HEK293 (cell line): ENCODE measurements around the gene CHERP.

ENCODE experiments used
- FEZF1 ChIP-seq: fragments of 450-650 bp; formaldehyde crosslinking; IDR thresholded peaks from 2 replicates; pipeline ENCODE4 v1.5.1; 2016; ENCODE audit warnings: missing biosample characterization, missing genetic modification characterization
- GLI2 ChIP-seq: fragments of 450-650 bp; formaldehyde crosslinking; IDR thresholded peaks from 2 replicates; pipeline ENCODE4; 2017; ENCODE audit warnings: missing biosample characterization, missing genetic modification characterization, low read depth, borderline replicate concordance
- HOXA7 ChIP-seq: sonication (generic); formaldehyde crosslinking; IDR thresholded peaks from 2 replicates; pipeline ENCODE4 v1.8.1; 2022; ENCODE audit warnings: missing genetic modification reagents, borderline replicate concordance
- OSR2 ChIP-seq: fragments of 450-650 bp; formaldehyde crosslinking; IDR thresholded peaks from 2 replicates; pipeline ENCODE4 v1.5.1; 2016; ENCODE audit warnings: missing biosample characterization, missing genetic modification characterization
- OVOL3 ChIP-seq: fragments of 450-650 bp; formaldehyde crosslinking; IDR thresholded peaks from 2 replicates; pipeline ENCODE4 v1.5.1; 2016; ENCODE audit warnings: missing biosample characterization, missing genetic modification characterization
- SP3 ChIP-seq: fragments of 450-650 bp; formaldehyde crosslinking; IDR thresholded peaks from 2 replicates; pipeline ENCODE4 v1.5.1; 2016; ENCODE audit warnings: missing biosample characterization, missing genetic modification characterization
- TCF7L2 ChIP-seq: IDR thresholded peaks from 2 replicates; pipeline ENCODE4 v1.6.1; 2011; ENCODE audit warnings: low read depth, mild to moderate bottlenecking, inconsistent platforms, low read length, moderate library complexity, borderline replicate concordance
- ZBTB48 ChIP-seq: fragments of 450-650 bp; formaldehyde crosslinking; IDR thresholded peaks from 2 replicates; pipeline ENCODE4 v1.5.1; 2016; ENCODE audit warnings: missing biosample characterization, missing genetic modification characterization
- ZEB2 ChIP-seq: fragments of 450-650 bp; formaldehyde crosslinking; IDR thresholded peaks from 2 replicates; pipeline ENCODE4 v1.5.1; 2016; ENCODE audit warnings: missing biosample characterization, missing genetic modification characterization
- ZNF121 ChIP-seq: fragments of 450-650 bp; formaldehyde crosslinking; IDR thresholded peaks from 2 replicates; pipeline ENCODE4 v1.5.1; 2016; ENCODE audit warnings: missing biosample characterization, missing genetic modification characterization
- ZNF140 ChIP-seq: fragments of 450-650 bp; formaldehyde crosslinking; IDR thresholded peaks from 2 replicates; pipeline ENCODE4 v1.5.1; 2016; ENCODE audit warnings: missing biosample characterization, missing genetic modification characterization
- ZNF155 ChIP-seq: fragments of 450-650 bp; formaldehyde crosslinking; IDR thresholded peaks from 2 replicates; pipeline ENCODE4 v1.5.1; 2016; ENCODE audit warnings: missing biosample characterization, missing genetic modification characterization
- ZNF202 ChIP-seq: fragments of 450-650 bp; formaldehyde crosslinking; IDR thresholded peaks from 2 replicates; pipeline ENCODE4 v1.5.1; 2016; ENCODE audit warnings: missing biosample characterization, missing genetic modification characterization, borderline replicate concordance
- ZNF274 ChIP-seq, 2 experiments: fragments of 200-500 bp in 1 of 2; fragments of 450-650 bp in 1 of 2; sonication (Bioruptor generic) in 1 of 2; formaldehyde crosslinking in 1 of 2; IDR thresholded peaks; 2 replicates each; pipeline versions ENCODE4 v1.5.1 to v1.6.1; 2014 to 2016; ENCODE audit warnings: borderline replicate concordance in 1 of 2, inconsistent platforms in 1 of 2, low read length in 1 of 2, missing biosample characterization in 1 of 2, missing genetic modification characterization in 1 of 2
- ZNF311 ChIP-seq: fragments of 450-650 bp; formaldehyde crosslinking; IDR thresholded peaks from 2 replicates; pipeline ENCODE4 v1.5.1; 2017; ENCODE audit warnings: missing biosample characterization, missing genetic modification characterization, borderline replicate concordance
- ZNF37A ChIP-seq: fragments of 450-650 bp; IDR thresholded peaks from 2 replicates; pipeline ENCODE4 v1.5.1; 2018; ENCODE audit warnings: missing biosample characterization, missing genetic modification characterization
- ZNF48 ChIP-seq: fragments of 450-650 bp; formaldehyde crosslinking; IDR thresholded peaks from 2 replicates; pipeline ENCODE4 v1.5.1; 2016; ENCODE audit warnings: missing biosample characterization, missing genetic modification characterization
- ZNF514 ChIP-seq: fragments of 450-650 bp; formaldehyde crosslinking; IDR thresholded peaks from 2 replicates; pipeline ENCODE4 v1.5.1; 2016; ENCODE audit warnings: missing biosample characterization, missing genetic modification characterization
- ZNF654 ChIP-seq: fragments of 450-650 bp; formaldehyde crosslinking; IDR thresholded peaks from 2 replicates; pipeline ENCODE4 v1.5.1; 2016; ENCODE audit warnings: low read depth, missing biosample characterization, missing genetic modification characterization
- ZNF670 ChIP-seq: fragments of 450-650 bp; formaldehyde crosslinking; IDR thresholded peaks from 2 replicates; pipeline ENCODE4 v1.5.1; 2016; ENCODE audit warnings: missing biosample characterization, missing genetic modification characterization, low read depth
- ZNF768 ChIP-seq: fragments of 450-650 bp; formaldehyde crosslinking; IDR thresholded peaks from 2 replicates; pipeline ENCODE4 v1.5.1; 2018; ENCODE audit warnings: missing biosample characterization, mild to moderate bottlenecking, missing genetic modification characterization
- ZNF777 ChIP-seq: fragments of 450-650 bp; formaldehyde crosslinking; IDR thresholded peaks from 2 replicates; pipeline ENCODE4 v1.5.1; 2017; ENCODE audit warnings: missing biosample characterization, missing genetic modification characterization, borderline replicate concordance
- TF ChIP-seq, protein P1 (sequence below): fragments of 450-650 bp; formaldehyde crosslinking; IDR thresholded peaks from 2 replicates; pipeline ENCODE4 v1.5.1; 2016; ENCODE audit warnings: missing biosample characterization, missing genetic modification characterization, borderline replicate concordance
- TF ChIP-seq, protein P2 (sequence below): IDR thresholded peaks from 2 replicates; pipeline ENCODE4 v1.6.1; 2011; ENCODE audit warnings: mild to moderate bottlenecking, low read depth, low read length, borderline replicate concordance
- TF ChIP-seq, protein P3 (sequence below): fragments of 450-650 bp; formaldehyde crosslinking; IDR thresholded peaks from 2 replicates; pipeline ENCODE4 v1.5.1; 2016; ENCODE audit warnings: missing biosample characterization, missing genetic modification characterization
- TF ChIP-seq, protein P4 (sequence below): fragments of 450-650 bp; formaldehyde crosslinking; IDR thresholded peaks from 2 replicates; pipeline ENCODE4 v1.5.1; 2016; ENCODE audit warnings: missing biosample characterization, missing genetic modification characterization
- TF ChIP-seq, protein P5 (sequence below): fragments of 450-650 bp; formaldehyde crosslinking; IDR thresholded peaks from 2 replicates; pipeline ENCODE4 v1.5.1; 2016; ENCODE audit warnings: missing biosample characterization, missing genetic modification characterization

Gene CHERP

DNA sequence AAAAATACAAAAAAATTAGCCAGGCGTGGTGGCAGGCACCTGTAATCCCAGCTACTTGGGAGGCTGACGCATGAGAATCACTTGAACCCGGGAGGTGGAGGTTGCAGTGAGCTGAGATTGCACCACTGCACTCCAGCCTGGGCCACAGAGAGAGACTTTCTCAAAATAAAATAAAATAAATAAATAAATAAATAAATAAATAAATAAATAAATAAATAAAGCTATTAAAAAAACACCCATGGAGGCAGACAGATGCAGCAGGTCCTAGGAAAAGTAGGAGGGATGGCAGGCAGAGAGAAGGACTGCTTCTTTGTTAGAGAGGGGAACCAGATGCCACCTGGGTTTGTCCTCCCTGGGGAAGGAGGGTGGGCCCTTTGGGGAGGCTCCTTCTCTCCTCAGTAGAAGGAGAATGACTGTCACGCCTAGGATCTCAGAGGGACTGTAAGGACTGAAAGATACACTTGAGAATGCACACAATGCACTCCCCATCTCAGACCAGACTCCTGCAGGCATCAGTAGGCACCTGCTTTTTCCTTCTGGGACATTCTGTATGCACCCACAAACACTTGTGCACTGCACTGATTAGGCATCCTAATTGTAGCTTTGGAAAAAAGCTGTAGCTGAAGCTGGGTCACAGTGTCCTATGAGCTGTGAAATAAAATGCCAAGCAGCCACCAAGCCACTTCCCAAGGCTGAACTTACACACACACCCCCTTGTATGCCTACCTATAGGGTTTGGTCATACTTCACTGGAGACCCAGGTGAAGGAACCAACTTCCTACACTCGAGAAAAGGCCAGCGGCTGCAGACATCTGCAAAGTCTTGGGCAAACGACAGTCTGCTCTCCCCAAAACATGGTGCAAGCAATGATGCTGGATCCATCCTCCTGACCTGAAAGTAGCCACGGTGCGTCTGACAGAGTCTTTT, 48.9 kb upstream of the CHERP start (continued):
- TF ChIP-seq OSR2 (no peak), ZNF121 (tag by site-specific recombination) (no peak), TCF7L2 (no peak), ZEB2 (tag by site-specific recombination) (no peak), FEZF1 (tag by site-specific recombination) (no peak), ZNF202 (tag by site-specific recombination) (no peak; the same call in 1 of the 2 replicates), ZNF670 (no peak), HOXA7 (no peak), ZNF37A (tag by site-specific recombination) (no peak), ZNF768 (tag by site-specific recombination) (no peak), ZNF654 (tag by site-specific recombination) (peak; percentile 62), ZNF777 (tag by site-specific recombination) (no peak), OVOL3 (tag by site-specific recombination) (no peak; the same call in 1 of the 2 replicates), SP3 (tag by site-specific recombination) (peak; percentile 43; the same call in 1 of the 2 replicates), ZNF48 (tag by site-specific recombination) (no peak), ZBTB48 (tag by site-specific recombination) (no peak), ZNF514 (0 out of 2 replicates have a peak, but pooled peaks have one; percentile 28), ZNF311 (no peak), ZNF140 (tag by site-specific recombination) (peak; percentile 83), GLI2 (tag by site-specific recombination) (peak; percentile 68; the same call in 1 of the 2 replicates), ZNF155 (tag by site-specific recombination) (no peak), ZNF274 (IDR thresholded peaks at IDR 0.05; ENCODE audit: low read length) (no peak), ZNF274 (tag by site-specific recombination; IDR thresholded peaks at IDR 0.05; ENCODE audit: borderline replicate concordance) (no peak)
- TF ChIP-seq, protein P1, sequence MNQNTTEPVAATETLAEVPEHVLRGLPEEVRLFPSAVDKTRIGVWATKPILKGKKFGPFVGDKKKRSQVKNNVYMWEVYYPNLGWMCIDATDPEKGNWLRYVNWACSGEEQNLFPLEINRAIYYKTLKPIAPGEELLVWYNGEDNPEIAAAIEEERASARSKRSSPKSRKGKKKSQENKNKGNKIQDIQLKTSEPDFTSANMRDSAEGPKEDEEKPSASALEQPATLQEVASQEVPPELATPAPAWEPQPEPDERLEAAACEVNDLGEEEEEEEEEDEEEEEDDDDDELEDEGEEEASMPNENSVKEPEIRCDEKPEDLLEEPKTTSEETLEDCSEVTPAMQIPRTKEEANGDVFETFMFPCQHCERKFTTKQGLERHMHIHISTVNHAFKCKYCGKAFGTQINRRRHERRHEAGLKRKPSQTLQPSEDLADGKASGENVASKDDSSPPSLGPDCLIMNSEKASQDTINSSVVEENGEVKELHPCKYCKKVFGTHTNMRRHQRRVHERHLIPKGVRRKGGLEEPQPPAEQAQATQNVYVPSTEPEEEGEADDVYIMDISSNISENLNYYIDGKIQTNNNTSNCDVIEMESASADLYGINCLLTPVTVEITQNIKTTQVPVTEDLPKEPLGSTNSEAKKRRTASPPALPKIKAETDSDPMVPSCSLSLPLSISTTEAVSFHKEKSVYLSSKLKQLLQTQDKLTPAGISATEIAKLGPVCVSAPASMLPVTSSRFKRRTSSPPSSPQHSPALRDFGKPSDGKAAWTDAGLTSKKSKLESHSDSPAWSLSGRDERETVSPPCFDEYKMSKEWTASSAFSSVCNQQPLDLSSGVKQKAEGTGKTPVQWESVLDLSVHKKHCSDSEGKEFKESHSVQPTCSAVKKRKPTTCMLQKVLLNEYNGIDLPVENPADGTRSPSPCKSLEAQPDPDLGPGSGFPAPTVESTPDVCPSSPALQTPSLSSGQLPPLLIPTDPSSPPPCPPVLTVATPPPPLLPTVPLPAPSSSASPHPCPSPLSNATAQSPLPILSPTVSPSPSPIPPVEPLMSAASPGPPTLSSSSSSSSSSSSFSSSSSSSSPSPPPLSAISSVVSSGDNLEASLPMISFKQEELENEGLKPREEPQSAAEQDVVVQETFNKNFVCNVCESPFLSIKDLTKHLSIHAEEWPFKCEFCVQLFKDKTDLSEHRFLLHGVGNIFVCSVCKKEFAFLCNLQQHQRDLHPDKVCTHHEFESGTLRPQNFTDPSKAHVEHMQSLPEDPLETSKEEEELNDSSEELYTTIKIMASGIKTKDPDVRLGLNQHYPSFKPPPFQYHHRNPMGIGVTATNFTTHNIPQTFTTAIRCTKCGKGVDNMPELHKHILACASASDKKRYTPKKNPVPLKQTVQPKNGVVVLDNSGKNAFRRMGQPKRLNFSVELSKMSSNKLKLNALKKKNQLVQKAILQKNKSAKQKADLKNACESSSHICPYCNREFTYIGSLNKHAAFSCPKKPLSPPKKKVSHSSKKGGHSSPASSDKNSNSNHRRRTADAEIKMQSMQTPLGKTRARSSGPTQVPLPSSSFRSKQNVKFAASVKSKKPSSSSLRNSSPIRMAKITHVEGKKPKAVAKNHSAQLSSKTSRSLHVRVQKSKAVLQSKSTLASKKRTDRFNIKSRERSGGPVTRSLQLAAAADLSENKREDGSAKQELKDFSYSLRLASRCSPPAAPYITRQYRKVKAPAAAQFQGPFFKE (tag by site-specific recombination), result no peak
- TF ChIP-seq, protein P2, sequence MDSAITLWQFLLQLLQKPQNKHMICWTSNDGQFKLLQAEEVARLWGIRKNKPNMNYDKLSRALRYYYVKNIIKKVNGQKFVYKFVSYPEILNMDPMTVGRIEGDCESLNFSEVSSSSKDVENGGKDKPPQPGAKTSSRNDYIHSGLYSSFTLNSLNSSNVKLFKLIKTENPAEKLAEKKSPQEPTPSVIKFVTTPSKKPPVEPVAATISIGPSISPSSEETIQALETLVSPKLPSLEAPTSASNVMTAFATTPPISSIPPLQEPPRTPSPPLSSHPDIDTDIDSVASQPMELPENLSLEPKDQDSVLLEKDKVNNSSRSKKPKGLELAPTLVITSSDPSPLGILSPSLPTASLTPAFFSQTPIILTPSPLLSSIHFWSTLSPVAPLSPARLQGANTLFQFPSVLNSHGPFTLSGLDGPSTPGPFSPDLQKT, result no peak
- TF ChIP-seq, protein P3, sequence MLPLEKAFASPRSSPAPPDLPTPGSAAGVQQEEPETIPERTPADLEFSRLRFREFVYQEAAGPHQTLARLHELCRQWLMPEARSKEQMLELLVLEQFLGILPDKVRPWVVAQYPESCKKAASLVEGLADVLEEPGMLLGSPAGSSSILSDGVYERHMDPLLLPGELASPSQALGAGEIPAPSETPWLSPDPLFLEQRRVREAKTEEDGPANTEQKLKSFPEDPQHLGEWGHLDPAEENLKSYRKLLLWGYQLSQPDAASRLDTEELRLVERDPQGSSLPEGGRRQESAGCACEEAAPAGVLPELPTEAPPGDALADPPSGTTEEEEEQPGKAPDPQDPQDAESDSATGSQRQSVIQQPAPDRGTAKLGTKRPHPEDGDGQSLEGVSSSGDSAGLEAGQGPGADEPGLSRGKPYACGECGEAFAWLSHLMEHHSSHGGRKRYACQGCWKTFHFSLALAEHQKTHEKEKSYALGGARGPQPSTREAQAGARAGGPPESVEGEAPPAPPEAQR (tag by site-specific recombination), result no peak
- TF ChIP-seq, protein P4, sequence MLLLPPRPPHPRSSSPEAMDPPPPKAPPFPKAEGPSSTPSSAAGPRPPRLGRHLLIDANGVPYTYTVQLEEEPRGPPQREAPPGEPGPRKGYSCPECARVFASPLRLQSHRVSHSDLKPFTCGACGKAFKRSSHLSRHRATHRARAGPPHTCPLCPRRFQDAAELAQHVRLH (tag by site-specific recombination), result peak; percentile 87
- TF ChIP-seq, protein P5, sequence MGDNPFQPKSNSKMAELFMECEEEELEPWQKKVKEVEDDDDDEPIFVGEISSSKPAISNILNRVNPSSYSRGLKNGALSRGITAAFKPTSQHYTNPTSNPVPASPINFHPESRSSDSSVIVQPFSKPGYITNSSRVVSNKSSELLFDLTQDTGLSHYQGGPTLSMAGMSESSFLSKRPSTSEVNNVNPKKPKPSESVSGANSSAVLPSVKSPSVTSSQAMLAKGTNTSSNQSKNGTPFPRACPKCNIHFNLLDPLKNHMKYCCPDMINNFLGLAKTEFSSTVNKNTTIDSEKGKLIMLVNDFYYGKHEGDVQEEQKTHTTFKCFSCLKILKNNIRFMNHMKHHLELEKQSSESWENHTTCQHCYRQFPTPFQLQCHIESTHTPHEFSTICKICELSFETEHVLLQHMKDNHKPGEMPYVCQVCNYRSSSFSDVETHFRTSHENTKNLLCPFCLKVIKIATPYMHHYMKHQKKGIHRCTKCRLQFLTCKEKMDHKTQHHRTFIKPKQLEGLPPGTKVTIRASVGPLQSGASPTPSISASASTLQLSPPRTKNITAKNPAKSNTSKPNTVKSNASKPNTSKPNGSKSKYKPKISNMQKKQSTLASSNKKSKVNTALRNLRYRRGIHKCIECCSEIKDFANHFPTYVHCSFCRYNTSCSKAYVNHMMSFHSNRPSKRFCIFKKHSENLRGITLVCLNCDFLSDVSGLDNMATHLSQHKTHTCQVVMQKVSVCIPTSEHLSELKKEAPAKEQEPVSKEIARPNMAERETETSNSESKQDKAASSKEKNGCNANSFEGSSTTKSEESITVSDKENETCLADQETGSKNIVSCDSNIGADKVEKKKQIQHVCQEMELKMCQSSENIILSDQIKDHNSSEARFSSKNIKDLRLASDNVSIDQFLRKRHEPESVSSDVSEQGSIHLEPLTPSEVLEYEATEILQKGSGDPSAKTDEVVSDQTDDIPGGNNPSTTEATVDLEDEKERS (tag by site-specific recombination), result no peak
